Measurements from ENCODE around the gene TSPAN33. TPM values are rescaled to one million over a fixed set of nuclear protein-coding genes. Genes with fewer than 3 reads are reported as not detected.
A peak's percentile ranks its signal among the peaks of the same experiment; 100 is the strongest.

TSPAN33 gene
- total and polyA plus RNA-seq, 9 of the 15 experiments (the other 6 are each of a cell fraction or from before 2014, with no cell fraction given), result 0.03 to 1.5 (median 0.23) TPM; not detected in 2

DNA sequence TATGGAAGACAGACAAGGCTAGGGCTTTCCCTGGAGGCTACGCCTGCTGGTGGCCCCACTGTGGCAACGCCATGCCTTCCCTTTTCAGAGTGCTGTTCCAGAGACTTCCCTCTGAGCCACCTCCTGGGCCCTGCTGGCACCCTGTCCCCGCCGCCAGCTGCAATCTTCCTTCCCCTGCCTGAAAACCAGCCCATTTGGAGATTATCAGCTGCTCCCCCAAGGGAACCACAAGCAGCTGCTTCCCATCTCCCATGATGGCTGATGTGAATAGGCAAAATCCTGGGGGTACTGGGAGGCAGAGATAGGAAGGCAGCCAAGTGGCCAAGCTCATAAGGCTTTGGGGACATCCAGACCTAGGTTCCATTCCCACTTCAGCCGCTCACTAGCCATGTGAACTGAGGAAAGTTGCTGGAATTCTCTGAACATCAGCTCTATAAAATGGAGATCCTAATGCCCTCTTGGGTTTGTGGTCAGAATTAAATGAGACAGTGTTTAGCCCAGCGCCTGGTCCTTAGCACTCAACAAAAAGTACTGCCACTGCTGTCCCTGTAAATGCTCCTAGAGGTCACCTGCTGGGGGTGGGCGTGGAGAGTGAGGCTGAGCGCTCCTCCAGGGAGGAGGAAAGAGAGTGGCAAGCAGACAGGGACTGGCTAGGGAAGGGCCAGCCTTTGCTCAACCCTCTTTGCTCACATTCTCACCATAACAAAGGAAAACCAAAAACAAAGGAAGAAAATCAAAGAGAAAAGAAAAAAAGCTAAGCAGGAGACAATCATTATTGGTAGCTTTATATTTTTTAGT is 5.9 kb downstream of the TSPAN33 start (continued):
- TF ChIP-seq, protein P1, sequence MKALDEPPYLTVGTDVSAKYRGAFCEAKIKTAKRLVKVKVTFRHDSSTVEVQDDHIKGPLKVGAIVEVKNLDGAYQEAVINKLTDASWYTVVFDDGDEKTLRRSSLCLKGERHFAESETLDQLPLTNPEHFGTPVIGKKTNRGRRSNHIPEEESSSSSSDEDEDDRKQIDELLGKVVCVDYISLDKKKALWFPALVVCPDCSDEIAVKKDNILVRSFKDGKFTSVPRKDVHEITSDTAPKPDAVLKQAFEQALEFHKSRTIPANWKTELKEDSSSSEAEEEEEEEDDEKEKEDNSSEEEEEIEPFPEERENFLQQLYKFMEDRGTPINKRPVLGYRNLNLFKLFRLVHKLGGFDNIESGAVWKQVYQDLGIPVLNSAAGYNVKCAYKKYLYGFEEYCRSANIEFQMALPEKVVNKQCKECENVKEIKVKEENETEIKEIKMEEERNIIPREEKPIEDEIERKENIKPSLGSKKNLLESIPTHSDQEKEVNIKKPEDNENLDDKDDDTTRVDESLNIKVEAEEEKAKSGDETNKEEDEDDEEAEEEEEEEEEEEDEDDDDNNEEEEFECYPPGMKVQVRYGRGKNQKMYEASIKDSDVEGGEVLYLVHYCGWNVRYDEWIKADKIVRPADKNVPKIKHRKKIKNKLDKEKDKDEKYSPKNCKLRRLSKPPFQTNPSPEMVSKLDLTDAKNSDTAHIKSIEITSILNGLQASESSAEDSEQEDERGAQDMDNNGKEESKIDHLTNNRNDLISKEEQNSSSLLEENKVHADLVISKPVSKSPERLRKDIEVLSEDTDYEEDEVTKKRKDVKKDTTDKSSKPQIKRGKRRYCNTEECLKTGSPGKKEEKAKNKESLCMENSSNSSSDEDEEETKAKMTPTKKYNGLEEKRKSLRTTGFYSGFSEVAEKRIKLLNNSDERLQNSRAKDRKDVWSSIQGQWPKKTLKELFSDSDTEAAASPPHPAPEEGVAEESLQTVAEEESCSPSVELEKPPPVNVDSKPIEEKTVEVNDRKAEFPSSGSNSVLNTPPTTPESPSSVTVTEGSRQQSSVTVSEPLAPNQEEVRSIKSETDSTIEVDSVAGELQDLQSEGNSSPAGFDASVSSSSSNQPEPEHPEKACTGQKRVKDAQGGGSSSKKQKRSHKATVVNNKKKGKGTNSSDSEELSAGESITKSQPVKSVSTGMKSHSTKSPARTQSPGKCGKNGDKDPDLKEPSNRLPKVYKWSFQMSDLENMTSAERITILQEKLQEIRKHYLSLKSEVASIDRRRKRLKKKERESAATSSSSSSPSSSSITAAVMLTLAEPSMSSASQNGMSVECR (CRISPR knock-in tag; IDR thresholded peaks at IDR 0.05), result no peak
- no peak for TF ChIP-seq NRF1 (conservative IDR thresholded peaks at IDR 0.05 in 1 of 2, IDR thresholded peaks at IDR 0.05 in 1 of 2)
- TF ChIP-seq TAF9B (IDR thresholded peaks at IDR 0.05; ENCODE audit: partially characterized antibody), result no peak
- TF ChIP-seq ZNF23 (CRISPR knock-in tag; IDR thresholded peaks at IDR 0.05), result 0 out of 2 replicates have a peak, but pooled peaks have one; percentile 69
- TF ChIP-seq HDAC8 (tag; IDR thresholded peaks at IDR 0.05), result no peak
- TF ChIP-seq, protein P2, sequence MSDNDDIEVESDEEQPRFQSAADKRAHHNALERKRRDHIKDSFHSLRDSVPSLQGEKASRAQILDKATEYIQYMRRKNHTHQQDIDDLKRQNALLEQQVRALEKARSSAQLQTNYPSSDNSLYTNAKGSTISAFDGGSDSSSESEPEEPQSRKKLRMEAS (CRISPR knock-in tag; IDR thresholded peaks at IDR 0.05), result peak; percentile 71
- TF ChIP-seq, protein P3, sequence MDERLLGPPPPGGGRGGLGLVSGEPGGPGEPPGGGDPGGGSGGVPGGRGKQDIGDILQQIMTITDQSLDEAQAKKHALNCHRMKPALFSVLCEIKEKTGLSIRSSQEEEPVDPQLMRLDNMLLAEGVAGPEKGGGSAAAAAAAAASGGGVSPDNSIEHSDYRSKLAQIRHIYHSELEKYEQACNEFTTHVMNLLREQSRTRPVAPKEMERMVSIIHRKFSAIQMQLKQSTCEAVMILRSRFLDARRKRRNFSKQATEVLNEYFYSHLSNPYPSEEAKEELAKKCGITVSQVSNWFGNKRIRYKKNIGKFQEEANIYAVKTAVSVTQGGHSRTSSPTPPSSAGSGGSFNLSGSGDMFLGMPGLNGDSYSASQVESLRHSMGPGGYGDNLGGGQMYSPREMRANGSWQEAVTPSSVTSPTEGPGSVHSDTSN (CRISPR knock-in tag; IDR thresholded peaks at IDR 0.05; ENCODE audit: low read depth), result no peak
- TF ChIP-seq, protein P3 (tag; conservative IDR thresholded peaks at IDR 0.05; ENCODE audit: low read depth), result 0 out of 2 replicates have a peak, but pooled peaks have one; percentile 9
- TF ChIP-seq SOX6 (IDR thresholded peaks at IDR 0.05), result peak; percentile 88
- TF ChIP-seq, protein P4, sequence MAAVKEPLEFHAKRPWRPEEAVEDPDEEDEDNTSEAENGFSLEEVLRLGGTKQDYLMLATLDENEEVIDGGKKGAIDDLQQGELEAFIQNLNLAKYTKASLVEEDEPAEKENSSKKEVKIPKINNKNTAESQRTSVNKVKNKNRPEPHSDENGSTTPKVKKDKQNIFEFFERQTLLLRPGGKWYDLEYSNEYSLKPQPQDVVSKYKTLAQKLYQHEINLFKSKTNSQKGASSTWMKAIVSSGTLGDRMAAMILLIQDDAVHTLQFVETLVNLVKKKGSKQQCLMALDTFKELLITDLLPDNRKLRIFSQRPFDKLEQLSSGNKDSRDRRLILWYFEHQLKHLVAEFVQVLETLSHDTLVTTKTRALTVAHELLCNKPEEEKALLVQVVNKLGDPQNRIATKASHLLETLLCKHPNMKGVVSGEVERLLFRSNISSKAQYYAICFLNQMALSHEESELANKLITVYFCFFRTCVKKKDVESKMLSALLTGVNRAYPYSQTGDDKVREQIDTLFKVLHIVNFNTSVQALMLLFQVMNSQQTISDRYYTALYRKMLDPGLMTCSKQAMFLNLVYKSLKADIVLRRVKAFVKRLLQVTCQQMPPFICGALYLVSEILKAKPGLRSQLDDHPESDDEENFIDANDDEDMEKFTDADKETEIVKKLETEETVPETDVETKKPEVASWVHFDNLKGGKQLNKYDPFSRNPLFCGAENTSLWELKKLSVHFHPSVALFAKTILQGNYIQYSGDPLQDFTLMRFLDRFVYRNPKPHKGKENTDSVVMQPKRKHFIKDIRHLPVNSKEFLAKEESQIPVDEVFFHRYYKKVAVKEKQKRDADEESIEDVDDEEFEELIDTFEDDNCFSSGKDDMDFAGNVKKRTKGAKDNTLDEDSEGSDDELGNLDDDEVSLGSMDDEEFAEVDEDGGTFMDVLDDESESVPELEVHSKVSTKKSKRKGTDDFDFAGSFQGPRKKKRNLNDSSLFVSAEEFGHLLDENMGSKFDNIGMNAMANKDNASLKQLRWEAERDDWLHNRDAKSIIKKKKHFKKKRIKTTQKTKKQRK (IDR thresholded peaks at IDR 0.05; ENCODE audit: borderline replicate concordance, low read depth, low read length), result no peak
- no peak for TF ChIP-seq ZSCAN32 (CRISPR knock-in tag; IDR thresholded peaks at IDR 0.05)
- TF ChIP-seq, protein P5, sequence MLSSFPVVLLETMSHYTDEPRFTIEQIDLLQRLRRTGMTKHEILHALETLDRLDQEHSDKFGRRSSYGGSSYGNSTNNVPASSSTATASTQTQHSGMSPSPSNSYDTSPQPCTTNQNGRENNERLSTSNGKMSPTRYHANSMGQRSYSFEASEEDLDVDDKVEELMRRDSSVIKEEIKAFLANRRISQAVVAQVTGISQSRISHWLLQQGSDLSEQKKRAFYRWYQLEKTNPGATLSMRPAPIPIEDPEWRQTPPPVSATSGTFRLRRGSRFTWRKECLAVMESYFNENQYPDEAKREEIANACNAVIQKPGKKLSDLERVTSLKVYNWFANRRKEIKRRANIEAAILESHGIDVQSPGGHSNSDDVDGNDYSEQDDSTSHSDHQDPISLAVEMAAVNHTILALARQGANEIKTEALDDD (IDR thresholded peaks at IDR 0.05), result no peak
- no peak for TF ChIP-seq CEBPG (CRISPR knock-in tag; IDR thresholded peaks at IDR 0.05)
- no peak for TF ChIP-seq CEBPG (tag; conservative IDR thresholded peaks at IDR 0.05 in 1 of 2, IDR thresholded peaks at IDR 0.05 in 1 of 2)

Measured in K562 (cell line).